HepG2 (cell line): ENCODE data around the gene MAN1A1. TPM values are rescaled to one million over a fixed set of nuclear protein-coding genes. Genes with fewer than 3 reads are reported as not detected.

Source experiments
- AFF4 ChIP-seq: sonication (generic); formaldehyde crosslinking; IDR thresholded peaks from 2 replicates; pipeline ENCODE4 v1.4.0; 2020; ENCODE audit warnings: missing genetic modification reagents
- AGO2 ChIP-seq: fragments of 200-400 bp; formaldehyde crosslinking; optimal IDR thresholded peaks from 2 replicates; pipeline ENCODE3; 2017; ENCODE audit warnings: mild to moderate bottlenecking, low read depth, low read length, moderate library complexity
- ATF7 ChIP-seq, 2 experiments: fragments of 450-650 bp in 1 of 2; sonication (generic) in 1 of 2; formaldehyde crosslinking in 1 of 2; IDR thresholded peaks; 2 replicates each; pipeline versions ENCODE4 v1.4.0 to v1.6.1; 2016 to 2020; ENCODE audit warnings: antibody characterized with exemption in 1 of 2, mild to moderate bottlenecking in 1 of 2, missing genetic modification reagents in 1 of 2
- FOXO1 ChIP-seq: sonication (generic); formaldehyde crosslinking; IDR thresholded peaks from 2 replicates; pipeline ENCODE4 v1.4.0; 2020; ENCODE audit warnings: missing genetic modification reagents
- POLR2AphosphoS5 ChIP-seq: IDR thresholded peaks from 2 replicates; pipeline ENCODE4 v1.6.1; 2012; ENCODE audit warnings: low read depth, low read length
- RORA ChIP-seq: sonication (generic); formaldehyde crosslinking; IDR thresholded peaks from 2 replicates; pipeline ENCODE4 v1.5.0; 2020; ENCODE audit warnings: mild to moderate bottlenecking, missing genetic modification reagents, moderate library complexity
- RXRA ChIP-seq: sonication (generic); formaldehyde crosslinking; IDR thresholded peaks from 2 replicates; pipeline ENCODE4 v1.5.1; 2020; ENCODE audit warnings: missing genetic modification reagents
- SRY ChIP-seq: sonication (generic); formaldehyde crosslinking; IDR thresholded peaks from 2 replicates; pipeline ENCODE4 v1.8.0; 2022; ENCODE audit warnings: mild to moderate bottlenecking, missing genetic modification reagents
- STAT6 ChIP-seq: sonication (generic); formaldehyde crosslinking; IDR thresholded peaks from 2 replicates; pipeline ENCODE4 v1.4.0; 2020; ENCODE audit warnings: missing genetic modification reagents, mild to moderate bottlenecking, borderline replicate concordance
- TFE3 ChIP-seq: IDR thresholded peaks from 2 replicates; pipeline ENCODE4 v1.6.1; 2016
- WIZ ChIP-seq: sonication (generic); formaldehyde crosslinking; IDR thresholded peaks from 2 replicates; pipeline ENCODE4 v1.5.1; 2020; ENCODE audit warnings: mild to moderate bottlenecking, missing genetic modification reagents
- ZNF256 ChIP-seq: sonication (generic); formaldehyde crosslinking; conservative IDR thresholded peaks from 2 replicates; pipeline ENCODE4 v1.4.0; 2020; ENCODE audit warnings: missing genetic modification reagents
- ZNF337 ChIP-seq: sonication (generic); formaldehyde crosslinking; IDR thresholded peaks from 2 replicates; pipeline ENCODE4 v1.5.1; 2020; ENCODE audit warnings: missing genetic modification reagents, low read depth, mild to moderate bottlenecking, borderline replicate concordance
- ZNF34 ChIP-seq: sonication (generic); formaldehyde crosslinking; IDR thresholded peaks from 2 replicates; pipeline ENCODE4 v1.4.0; 2020; ENCODE audit warnings: mild to moderate bottlenecking, missing genetic modification reagents, borderline replicate concordance
- ZNF446 ChIP-seq: sonication (generic); formaldehyde crosslinking; IDR thresholded peaks from 2 replicates; pipeline ENCODE4 v1.5.0; 2020; ENCODE audit warnings: mild to moderate bottlenecking, missing genetic modification reagents
- ZNF496 ChIP-seq: sonication (generic); formaldehyde crosslinking; IDR thresholded peaks from 2 replicates; pipeline ENCODE4 v1.8.1; 2023; ENCODE audit warnings: mild to moderate bottlenecking, moderate library complexity, missing genetic modification reagents; ENCODE audit not compliant: insufficient replicate concordance
- ZNF710 ChIP-seq: sonication (generic); formaldehyde crosslinking; IDR thresholded peaks from 2 replicates; pipeline ENCODE4 v1.5.0; 2020; ENCODE audit warnings: mild to moderate bottlenecking, missing genetic modification reagents, borderline replicate concordance
- polyA plus RNA-seq, 8 experiments: library from polyadenylated mRNA; depleted of rRNA in 3 of 8; stranded (reverse) in 7 of 8; unstranded in 1 of 8; fragments of >200 nt; fragmentation: Illumina TruSeq in 4 of 8; extraction: Trizol in 4 of 8; gene quantifications; 2 replicates each; pipeline versions ENCODE4 v1.2.1 to v1.2.3, GENCODE V29; 2011 to 2016; ENCODE audit warnings: low read depth in 4 of 8, missing spikeins in 1 of 8, mixed read lengths in 1 of 8; ENCODE audit not compliant: insufficient read depth in 1 of 8
- total RNA-seq, 5 experiments: library from RNA; depleted of rRNA; stranded (reverse); fragments of >200 nt; fragmentation: Illumina TruSeq; extraction: Trizol; gene quantifications; 2 replicates each; pipeline ENCODE4 v1.2.3, GENCODE V29; 2016; ENCODE audit warnings: low read depth in 1 of 5

The MAN1A1 gene
- total and polyA plus RNA-seq, 2 of the 13 experiments (the other 11 are each of a cell fraction or from before 2014, with no cell fraction given), result 156 to 236 TPM

GRCh38 chr6:119308048-119308570, 41.5 kb downstream of the MAN1A1 start (continued):
- no peak for TF ChIP-seq ZNF710 (CRISPR knock-in tag)
- no peak for TF ChIP-seq WIZ (CRISPR knock-in tag)
- TF ChIP-seq SRY, result no peak
- 0 out of 2 replicates have a peak, but pooled peaks have one; percentile 69 for TF ChIP-seq AFF4 (CRISPR knock-in tag)
- no peak for TF ChIP-seq ZNF256
- no peak for TF ChIP-seq ZNF337 (CRISPR knock-in tag)
- no peak for TF ChIP-seq ZNF496
- no peak for TF ChIP-seq ZNF34
- no peak for TF ChIP-seq RORA
- TF ChIP-seq POLR2AphosphoS5, result 0 out of 2 replicates have a peak, but pooled peaks have one; percentile 1
- no peak; the same call in 1 of the 2 replicates for TF ChIP-seq FOXO1
- no peak for TF ChIP-seq RXRA (CRISPR knock-in tag)
- no peak for TF ChIP-seq STAT6 (CRISPR knock-in tag)
- TF ChIP-seq ZNF446 (CRISPR knock-in tag), result no peak
- no peak for TF ChIP-seq AGO2
- TF ChIP-seq ATF7 (IDR thresholded peaks at IDR 0.05), result peak; percentile 44; the same call in 1 of the 2 replicates
- TF ChIP-seq ATF7 (CRISPR knock-in tag; IDR thresholded peaks at IDR 0.05), result no peak
- peak; percentile 14; the same call in 1 of the 2 replicates for TF ChIP-seq TFE3 (CRISPR knock-in tag)
